Smooth muscle cell (in vitro differentiated cells): ENCODE measurements around the gene ZFYVE28. TPM values are rescaled to one million over a fixed set of nuclear protein-coding genes. Genes with fewer than 3 reads are reported as not detected.

ENCODE experiments used
- DNase-seq: peaks from one replicate; lab custom pipeline; 2025; ENCODE audit not compliant: unreplicated experiment; lab: John Stamatoyannopoulos, UW
- H2AFZ ChIP-seq: fragments of 200-600 bp; sonication (generic); 2 replicates; pipeline ENCODE4 v1.6.0; 2016; ENCODE audit warnings: antibody characterized with exemption, low read depth, mild to moderate bottlenecking
- H3F3A ChIP-seq: fragments of 200-600 bp; sonication (generic); 2 replicates; pipeline ENCODE4 v1.6.0; 2017; ENCODE audit warnings: antibody characterized with exemption, low read depth
- H3K27ac ChIP-seq: fragments of 200-600 bp; sonication (generic); 2 replicates; pipeline ENCODE4 v1.5.1; 2016; ENCODE audit warnings: low read depth, mild to moderate bottlenecking
- H3K27me3 ChIP-seq: fragments of 200-600 bp; sonication (generic); 2 replicates; pipeline ENCODE4 v1.6.1; 2016; ENCODE audit warnings: low read depth, mild to moderate bottlenecking
- H3K36me3 ChIP-seq: fragments of 200-600 bp; sonication (generic); 2 replicates; pipeline ENCODE4 v1.5.1; 2016; ENCODE audit warnings: low read depth
- H3K4me1 ChIP-seq: fragments of 200-600 bp; sonication (generic); 2 replicates; pipeline ENCODE4 v1.5.1; 2016; ENCODE audit warnings: low read depth
- H3K4me2 ChIP-seq: fragments of 200-600 bp; sonication (generic); 2 replicates; pipeline ENCODE4 v1.6.0; 2016; ENCODE audit warnings: mild to moderate bottlenecking
- H3K4me3 ChIP-seq: fragments of 200-600 bp; sonication (generic); 2 replicates; pipeline ENCODE4 v1.5.1; 2016; ENCODE audit warnings: mild to moderate bottlenecking
- H3K79me2 ChIP-seq: fragments of 200-600 bp; sonication (generic); 2 replicates; pipeline ENCODE4 v1.6.0; 2016; ENCODE audit warnings: low read depth, mild to moderate bottlenecking
- H3K9ac ChIP-seq: fragments of 200-600 bp; sonication (generic); 2 replicates; pipeline ENCODE4 v1.6.0; 2016; ENCODE audit warnings: low read depth
- H3K9me3 ChIP-seq: fragments of 200-600 bp; sonication (generic); replicated peaks from 2 replicates; pipeline ENCODE4 v1.5.1; 2016; ENCODE audit warnings: low read depth
- H4K20me1 ChIP-seq: fragments of 200-600 bp; sonication (generic); 2 replicates; pipeline ENCODE4 v1.6.0; 2016; ENCODE audit warnings: low read depth
- CTCF ChIP-seq: fragments of 200-600 bp; sonication (generic); IDR thresholded peaks from 2 replicates; pipeline ENCODE4 v1.5.1; 2017; ENCODE audit warnings: borderline replicate concordance, mild to moderate bottlenecking, antibody characterized with exemption; ENCODE audit not compliant: insufficient read depth, poor library complexity, severe bottlenecking
- WGBS: methylation state at CpG from one replicate; pipeline ENCODE4 v1.1.7; 2016; ENCODE audit warnings: low lambda C conversion rate; 5-methylcytosine and 5-hydroxymethylcytosine counted together
- polyA plus RNA-seq: library from polyadenylated mRNA; unstranded; fragments of >200 nt; fragmentation: Nextera tagmentation; extraction: Ambion mirVana; gene quantifications from 2 replicates; pipeline ENCODE4 v1.2.1, GENCODE V29; 2016
- total RNA-seq: library from RNA; depleted of rRNA; stranded (reverse); fragments of >200 nt; gene quantifications from 2 replicates; pipeline ENCODE4 v1.2.3, GENCODE V29; 2014

ZFYVE28 gene
- total and polyA plus RNA-seq, 2 experiments from 2014 or later: 0.22 TPM; not detected in 1

DNA sequence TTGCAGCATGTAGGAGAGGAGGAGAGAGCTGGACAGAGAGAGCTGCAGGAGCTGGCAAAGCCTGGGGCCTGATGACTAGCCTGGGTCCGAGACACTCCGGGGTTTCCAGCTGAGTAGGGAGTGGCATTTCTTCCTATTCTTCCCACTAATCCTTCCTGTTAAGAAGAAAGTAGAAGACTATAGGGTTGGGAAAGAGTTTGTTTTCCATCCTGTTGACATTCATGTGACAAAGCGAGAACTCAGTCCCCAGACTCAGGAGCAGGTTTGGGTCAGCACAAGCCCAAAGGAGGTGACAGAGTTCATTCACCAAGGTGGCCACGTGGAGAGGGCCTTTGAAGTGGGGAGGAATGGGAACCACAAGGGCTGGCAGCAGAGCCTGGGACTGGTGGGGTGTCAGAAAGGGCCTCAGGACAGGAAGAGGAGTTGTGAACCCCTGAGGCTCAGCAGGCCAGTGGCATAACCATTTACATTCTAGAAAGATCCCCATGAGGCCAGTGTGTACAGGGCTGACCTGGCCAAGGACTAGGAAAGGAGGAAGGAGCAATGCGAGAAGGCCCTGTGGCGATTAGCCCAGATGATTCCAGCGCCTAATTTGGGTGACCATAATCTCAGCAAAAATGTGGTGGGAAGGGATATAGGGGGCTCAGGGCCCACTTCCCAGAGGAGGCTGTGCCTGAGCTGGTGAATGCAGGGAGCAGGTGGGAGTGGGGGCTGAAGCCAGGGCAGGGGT lies 173.2 kb downstream of the ZFYVE28 start:
- no peak overlapping the region for H2AFZ ChIP-seq
- H3K27ac ChIP-seq: no peak overlapping the region
- no peaks in the 10 kb centered on the region for H3K9me3 ChIP-seq
- WGBS: 82% methylated on average over 7 of the region's 7 CpGs
- H3K27me3 ChIP-seq: no peaks in the 10 kb centered on the region
- H3K4me2 ChIP-seq: no peak overlapping the region
- H3K36me3 ChIP-seq: no peaks in the 10 kb centered on the region
- no peak overlapping the region for H3K9ac ChIP-seq
- peaks cover 12% of the 10 kb centered on the region for H3K79me2 ChIP-seq
- peaks cover 41% of the 10 kb centered on the region for H4K20me1 ChIP-seq
- peaks cover 10% of the 10 kb centered on the region for H3K4me1 ChIP-seq
- TF ChIP-seq CTCF: no peak
- H3K4me3 ChIP-seq: no peak overlapping the region
- H3F3A ChIP-seq: peaks cover 11% of the 10 kb centered on the region
- DNase-seq: no peak

GRCh38 chr4:2243681-2244380 lies 174.6 kb downstream of the ZFYVE28 start:
- H3K4me2 ChIP-seq: no peak overlapping the region
- WGBS: 57% methylated on average over 5 of the region's 5 CpGs
- H4K20me1 ChIP-seq: peaks cover 41% of the 10 kb centered on the region
- no peak for DNase-seq
- H3K27ac ChIP-seq: no peak overlapping the region
- no peaks in the 10 kb centered on the region for H3K36me3 ChIP-seq
- TF ChIP-seq CTCF: no peak
- no peak overlapping the region for H3K4me3 ChIP-seq
- no peak overlapping the region for H2AFZ ChIP-seq
- H3F3A ChIP-seq: peaks cover 11% of the 10 kb centered on the region
- no peaks in the 10 kb centered on the region for H3K27me3 ChIP-seq
- H3K4me1 ChIP-seq: peaks cover 24% of the 10 kb centered on the region
- H3K9ac ChIP-seq: no peak overlapping the region
- H3K79me2 ChIP-seq: peaks cover 26% of the 10 kb centered on the region
- H3K9me3 ChIP-seq: no peaks in the 10 kb centered on the region

GRCh38 chr4:2241410-2242353 lies 176.8 kb downstream of the ZFYVE28 start, which contains the start of the genes HAUS3 and POLN:
Gene HAUS3, minus strand, starts transcription at chr4:2242121. Its CDS starts 1,175 bp downstream, at chr4:2240946.
Gene POLN, minus strand, starts transcription at chr4:2242121. Its CDS starts 12,890 bp downstream, at chr4:2229231.
- peak within 1 kb of the TSS; percentile 80 for H3K9ac ChIP-seq
- DNase-seq: peak; percentile 94
- TF ChIP-seq CTCF: no peak
- H2AFZ ChIP-seq: peak within 1 kb of the TSS; percentile 56
- no peaks in the 10 kb centered on the region for H3K9me3 ChIP-seq
- H3K4me1 ChIP-seq: peaks cover 25% of the 10 kb centered on the region
- peak within 1 kb of the TSS; percentile 48 for H3K27ac ChIP-seq
- peak within 1 kb of the TSS; percentile 96 for H3K4me2 ChIP-seq
- H3F3A ChIP-seq: peaks cover 11% of the 10 kb centered on the region
- no peaks in the 10 kb centered on the region for H3K27me3 ChIP-seq
- H4K20me1 ChIP-seq: peaks cover 34% of the 10 kb centered on the region
- H3K79me2 ChIP-seq: peaks cover 43% of the 10 kb centered on the region
- under 1% methylated on average over 77 of the region's 88 CpGs for WGBS
- peak within 1 kb of the TSS; percentile 78 for H3K4me3 ChIP-seq
- H3K36me3 ChIP-seq: no peaks in the 10 kb centered on the region
